Nucleus accumbens (tissue), 56 donors: ENCODE results near the gene EWSR1.

Experiments used
- DNase-seq, 56 donors: peaks; one replicate each; lab custom pipeline; 2025; lab: John Stamatoyannopoulos, UW

The EWSR1 gene

GRCh38 chr22:29313126-29313575, 45.1 kb downstream of the EWSR1 start:
- peak in 14 of 56 donors; percentile 20 to 57 (median 40) for DNase-seq

DNA sequence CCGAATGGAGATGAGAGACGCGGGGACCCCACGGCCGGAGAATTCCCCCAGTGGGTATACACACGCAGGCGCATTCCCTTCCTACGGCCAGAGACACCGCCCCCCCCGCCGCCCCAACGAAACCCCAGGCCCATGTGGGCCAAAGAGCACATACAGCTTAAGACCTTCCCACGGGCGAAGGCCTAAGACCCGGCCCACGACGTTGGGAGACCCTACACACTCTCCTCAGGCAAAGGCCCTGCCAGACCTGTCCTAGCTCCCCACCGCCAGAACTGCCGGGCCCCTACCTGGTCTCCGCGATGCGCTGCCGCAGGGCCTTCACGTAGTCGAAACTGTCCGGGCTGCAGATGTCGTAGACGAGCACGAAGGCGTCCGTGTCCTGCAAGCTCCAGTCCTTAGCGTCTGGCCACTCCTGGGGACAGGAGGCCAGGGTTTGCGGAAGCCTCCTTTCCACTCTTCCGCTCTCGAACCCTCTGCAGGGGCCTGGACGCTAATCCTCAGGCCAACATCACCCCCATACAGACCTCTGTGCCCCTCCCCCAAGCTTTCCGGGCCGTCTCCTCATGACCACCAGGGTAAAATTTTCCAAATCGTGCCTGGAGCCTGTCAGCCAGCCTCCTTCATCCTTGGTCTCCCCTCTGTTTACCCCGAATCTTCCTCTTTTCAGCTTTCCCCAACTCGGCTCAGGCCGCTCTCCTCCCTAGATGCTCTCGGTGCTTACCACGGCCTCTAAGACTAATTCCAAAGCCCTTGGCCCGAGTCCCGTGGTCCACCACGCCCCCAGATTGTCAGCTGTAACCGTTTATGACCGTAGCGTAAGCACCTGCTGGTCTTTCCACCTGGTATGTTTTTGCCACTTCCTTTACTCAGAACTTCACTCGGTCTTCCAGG, 45.8 kb downstream of the EWSR1 start:
- DNase-seq, result no peak

GRCh38 chr22:29314537-29315285, 46.6 kb downstream of the EWSR1 start:
- DNase-seq, result no peak

- DNase-seq, result peak in 1 of 56 donors; percentile 68
Observed at GRCh38 chr22:29315286-29316140, 47.4 kb downstream of the EWSR1 start, which contains the start of gene RASL10A. RASL10A (minus strand) TSS chr22:29315697; CDS start chr22:29315246, 451 bp downstream.

GRCh38 chr22:29316141-29316828, 48.2 kb downstream of the EWSR1 start:
- no peak for DNase-seq

DNA sequence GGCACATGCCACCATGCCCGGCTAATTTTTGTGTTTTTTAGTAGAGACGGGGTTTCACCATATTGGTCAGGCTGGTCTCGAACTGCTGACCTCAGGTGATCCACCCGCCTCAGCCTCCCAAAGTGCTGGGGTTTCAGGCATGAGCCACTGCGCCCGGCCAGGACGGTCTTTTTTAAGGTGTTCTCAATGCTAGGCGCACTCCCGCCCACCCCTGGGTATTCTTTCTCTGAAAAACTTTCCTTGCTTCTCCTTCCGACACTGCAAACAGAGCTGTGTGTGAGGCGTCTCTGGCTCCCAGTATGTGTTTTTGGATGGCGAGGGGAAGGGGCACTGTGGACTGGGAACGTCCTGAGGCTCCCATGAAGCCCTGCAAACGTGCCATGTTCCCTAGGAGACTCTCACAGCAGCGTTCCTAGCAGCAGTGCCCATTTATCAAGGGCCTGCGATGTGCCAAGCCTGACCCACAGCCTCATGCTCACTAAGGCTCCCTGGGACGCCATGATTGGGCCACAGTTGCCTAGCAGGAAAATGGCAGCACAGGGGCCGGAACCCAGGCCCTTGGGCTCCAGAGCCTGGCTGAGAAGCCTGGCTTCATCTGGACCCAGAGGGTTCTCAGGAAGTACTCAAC, 49.9 kb downstream of the EWSR1 start:
- no peak for DNase-seq

DNA sequence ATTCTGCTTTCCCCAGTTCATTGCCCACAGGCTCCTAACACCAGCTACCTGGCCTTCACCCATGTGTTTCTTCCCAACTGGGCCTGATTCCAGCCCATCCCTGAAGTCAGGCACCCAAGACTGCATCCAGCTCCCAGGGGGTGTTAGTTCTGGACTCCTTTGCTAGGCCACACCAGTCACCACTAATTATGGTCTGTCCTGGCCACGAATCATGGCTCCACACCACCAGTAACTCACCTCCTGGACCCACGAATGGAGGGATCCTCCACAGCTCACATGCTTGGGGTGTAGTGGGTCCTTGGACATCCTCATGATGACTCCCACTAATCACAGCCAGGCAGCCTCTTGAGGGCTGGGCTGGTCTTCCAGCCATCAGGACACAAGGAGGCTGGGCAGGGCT, 51.0 kb downstream of the EWSR1 start:
- no peak for DNase-seq

DNA sequence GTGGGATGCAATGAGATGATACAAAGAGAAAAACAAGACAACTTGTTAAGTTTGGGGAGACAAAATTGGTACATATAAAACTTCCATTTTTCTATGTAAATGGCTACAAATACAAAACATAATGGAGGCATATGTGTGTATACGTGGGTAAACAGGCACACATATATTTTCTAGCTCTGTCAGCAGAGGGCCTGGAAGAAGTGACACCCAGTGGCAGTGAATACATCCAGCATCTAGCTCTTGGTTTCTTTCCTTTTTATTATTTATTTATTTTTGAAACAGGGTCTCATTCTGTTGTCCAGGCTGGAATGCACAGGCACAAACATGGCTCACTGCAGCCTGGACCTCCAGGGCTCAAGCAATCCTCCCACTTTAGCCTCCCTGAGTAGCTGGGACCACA, 52.5 kb downstream of the EWSR1 start:
- DNase-seq, result no peak

DNA sequence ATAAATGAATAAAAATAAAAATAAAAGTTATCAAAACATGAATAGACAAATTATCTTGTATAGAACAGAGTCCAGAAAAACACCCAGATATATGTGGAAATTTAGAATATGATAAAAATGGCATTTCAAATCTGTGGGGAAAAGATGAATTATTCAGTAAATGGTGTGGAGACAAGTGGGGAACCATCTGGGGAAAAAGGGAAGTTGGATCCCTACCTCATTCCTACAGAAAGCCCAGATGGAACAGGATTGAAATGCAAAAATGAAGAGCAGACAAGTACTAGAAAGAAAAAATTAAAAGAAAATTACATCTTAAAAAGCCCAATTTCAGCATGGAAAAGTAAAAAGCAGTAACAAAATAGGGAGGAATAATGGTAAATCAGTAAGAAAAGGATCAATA, 55.6 kb downstream of the EWSR1 start:
- DNase-seq, result no peak

GRCh38 chr22:29325356-29325755, 57.3 kb downstream of the EWSR1 start:
- no peak for DNase-seq

DNA sequence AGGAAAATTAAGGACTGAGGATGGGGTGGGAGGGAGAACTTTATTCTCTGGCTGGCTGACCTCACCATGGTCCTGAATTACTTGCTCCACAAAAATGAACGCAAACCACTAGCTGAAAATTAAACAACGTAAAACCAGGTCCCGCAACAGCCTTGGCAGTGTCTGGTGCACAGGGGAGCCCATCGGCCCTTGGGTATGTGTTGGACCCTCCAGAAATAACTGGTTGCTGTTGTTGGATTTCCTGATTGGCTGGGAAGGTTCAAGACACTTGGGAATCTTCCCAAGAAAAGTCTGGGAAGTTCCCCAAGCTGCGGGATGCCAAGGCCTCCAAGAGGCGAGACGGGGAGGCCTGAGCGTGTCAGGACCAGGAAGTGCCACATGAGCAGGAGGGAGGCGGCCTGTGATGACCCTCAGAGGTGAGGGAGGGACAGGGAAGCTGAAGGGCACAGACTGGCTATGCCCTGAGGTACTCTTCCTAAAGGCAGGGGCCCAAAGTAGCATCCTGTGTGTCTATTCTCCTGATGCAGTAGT, 57.8 kb downstream of the EWSR1 start:
- peak in 1 of 56 donors; percentile 19 for DNase-seq

- no peak for DNase-seq
Observed at GRCh38 chr22:29326481-29326880, 58.4 kb downstream of the EWSR1 start.

- DNase-seq, result no peak
Observed at GRCh38 chr22:29327089-29327764, 59.2 kb downstream of the EWSR1 start.

- DNase-seq, result no peak
Observed at GRCh38 chr22:29328055-29328454, 60.0 kb downstream of the EWSR1 start.

GRCh38 chr22:29328566-29329500, 60.8 kb downstream of the EWSR1 start:
- peak in 31 of 56 donors; percentile 19 to 78 (median 49) for DNase-seq

- DNase-seq, result no peak
Observed at GRCh38 chr22:29329581-29329980, 61.5 kb downstream of the EWSR1 start.

DNA sequence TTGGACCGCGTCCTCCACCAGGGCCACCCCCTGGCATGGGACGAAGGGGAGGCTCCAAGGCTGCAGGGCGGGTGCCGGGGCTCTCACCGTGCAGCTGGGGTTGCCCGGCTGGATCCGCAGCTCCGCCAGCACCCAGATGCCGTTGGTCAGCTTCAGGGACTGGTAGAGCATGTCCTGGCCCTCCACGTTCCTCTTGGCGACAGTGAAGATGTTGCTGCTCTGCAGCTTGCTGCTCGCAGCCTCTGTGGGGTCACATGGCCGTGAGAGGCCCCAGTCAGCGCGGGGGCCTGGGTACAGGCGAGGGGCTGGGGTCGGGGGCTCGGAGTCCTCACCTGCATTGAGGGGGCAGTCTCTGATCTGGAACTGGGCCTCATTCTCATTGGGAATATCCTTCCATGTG, 62.2 kb downstream of the EWSR1 start:
- DNase-seq, result no peak
